HUDEP-2 (cell line): ENCODE data around the gene MOB3B.
"Not testable (repeated sequence)": the region's sequence is repeated elsewhere in the genome, so short reads cannot be mapped to it uniquely, and the experiment has no call there.

Experiments used
- DNase-seq, 76 experiments: peaks; one replicate each; lab custom pipeline; 2025; ENCODE audit not compliant: unreplicated experiment in 76 of 76; lab: John Stamatoyannopoulos, UW

Gene MOB3B

GRCh38 chr9:27482709-27483108 lies 46.9 kb downstream of the MOB3B start:
- peak in 6 of 76 experiments; percentile 12 to 55 (median 24) for DNase-seq

GRCh38 chr9:27478322-27478721 lies 51.3 kb downstream of the MOB3B start:
- no peak for DNase-seq

- no peak for DNase-seq
Measured at GRCh38 chr9:27476870-27477515, 52.6 kb downstream of the MOB3B start.

GRCh38 chr9:27475057-27475595 lies 54.5 kb downstream of the MOB3B start:
- no peak for DNase-seq

- no peak for DNase-seq
Measured at GRCh38 chr9:27474305-27474704, 55.3 kb downstream of the MOB3B start.

- peak in 2 of 76 experiments; percentile 4 to 8 for DNase-seq
Measured at GRCh38 chr9:27473111-27473529, 56.5 kb downstream of the MOB3B start.

- no peak for DNase-seq
Measured at GRCh38 chr9:27472195-27472594, 57.4 kb downstream of the MOB3B start.

- no peak for DNase-seq
Measured at GRCh38 chr9:27471789-27472188, 57.8 kb downstream of the MOB3B start.

- DNase-seq, result no peak
Measured at GRCh38 chr9:27471366-27471765, 58.2 kb downstream of the MOB3B start.

- no peak for DNase-seq
Measured at GRCh38 chr9:27470291-27470856, 59.2 kb downstream of the MOB3B start.

GRCh38 chr9:27469550-27469949 lies 60.1 kb downstream of the MOB3B start:
- no peak for DNase-seq

- peak in 2 of 76 experiments; percentile 7 to 24 for DNase-seq
Measured at GRCh38 chr9:27468462-27469110, 61.0 kb downstream of the MOB3B start.

GRCh38 chr9:27468000-27468399 lies 61.6 kb downstream of the MOB3B start:
- no peak for DNase-seq

- DNase-seq, result no peak
Measured at GRCh38 chr9:27467486-27467885, 62.1 kb downstream of the MOB3B start.

- DNase-seq, result not testable (repeated sequence)
Measured at GRCh38 chr9:27466516-27466915, 63.1 kb downstream of the MOB3B start.

- not testable (repeated sequence) for DNase-seq
Measured at GRCh38 chr9:27464950-27465349, 64.7 kb downstream of the MOB3B start.

- peak in 1 of 76 experiments; percentile 45 for DNase-seq
Measured at GRCh38 chr9:27462846-27463245, 66.8 kb downstream of the MOB3B start.

GRCh38 chr9:27462434-27462833 lies 67.2 kb downstream of the MOB3B start:
- DNase-seq, result peak in 33 of 76 experiments; percentile 18 to 88 (median 65)

GRCh38 chr9:27460226-27461023 lies 69.2 kb downstream of the MOB3B start:
- DNase-seq, result peak in 30 of 76 experiments; percentile 10 to 65 (median 31)

GRCh38 chr9:27457445-27457844 lies 72.2 kb downstream of the MOB3B start:
- DNase-seq, result peak in 52 of 76 experiments; percentile 6 to 70 (median 42)
